ENCODE results near the gene CA10.

DNA sequence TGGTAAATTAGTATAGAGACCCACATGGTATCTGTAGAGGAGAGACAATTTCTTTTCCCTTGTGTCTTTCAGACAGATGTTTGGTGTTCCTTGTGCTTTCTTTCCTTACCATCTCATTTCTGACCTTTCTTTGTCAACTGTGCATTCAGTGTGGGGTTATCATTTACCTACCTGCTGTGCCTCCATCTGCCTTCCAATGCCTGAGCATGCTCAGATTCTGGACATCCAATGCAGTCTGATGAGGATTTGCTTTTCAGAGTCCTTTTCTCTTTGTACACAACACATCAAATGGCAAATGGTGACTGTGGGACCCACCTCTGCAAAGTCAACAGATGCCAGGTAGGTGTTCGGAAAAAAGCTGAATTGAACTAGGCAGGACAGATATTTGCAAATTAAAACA is 364.8 kb downstream of the CA10 start:
- no peak for TF ChIP-seq CTCF (IDR thresholded peaks at IDR 0.05; ENCODE audit: low read depth, low read length, poor library complexity, severe bottlenecking)
- no peak for TF ChIP-seq EZH2phosphoT487 (IDR thresholded peaks at IDR 0.05; ENCODE audit: borderline replicate concordance, low read length)

Measured in DOHH2 (cell line).